Thyroid gland (tissue), 4 donors: ENCODE data around the gene OR6P1. TPM values are rescaled to one million over a fixed set of nuclear protein-coding genes. Genes with fewer than 3 reads are reported as not detected.

ENCODE experiments used
- DNase-seq, 2 donors: peaks; one replicate each; pipeline ENCODE4 v3.0.0-alpha.2; 2019
- H3K27ac ChIP-seq, 3 donors: fragments of 200-600 bp; sonication (generic); 1 replicate in 2 of 3; 2 replicates in 1 of 3; pipeline ENCODE4 v1.5.1; 2016 to 2019; ENCODE audit warnings: mild to moderate bottlenecking in 1 of 3, moderate library complexity in 1 of 3
- H3K27me3 ChIP-seq: fragments of 200-600 bp; sonication (generic); one replicate; pipeline ENCODE4 v1.5.1; 2019
- H3K36me3 ChIP-seq, 2 donors: fragments of 200-600 bp; sonication (generic); one replicate each; pipeline ENCODE4 v1.5.1; 2016 to 2019
- H3K4me1 ChIP-seq, 2 donors: fragments of 200-600 bp; sonication (generic); one replicate each; pipeline ENCODE4 v1.5.1; 2017 to 2019
- H3K4me3 ChIP-seq, 3 donors: fragments of 200-600 bp; sonication (generic); replicated peaks in 1 of 3; 1 replicate in 2 of 3; 2 replicates in 1 of 3; pipeline ENCODE4 v1.5.1; 2016; ENCODE audit warnings: mild to moderate bottlenecking in 1 of 3
- H3K9me3 ChIP-seq: fragments of 200-600 bp; sonication (generic); one replicate; pipeline ENCODE4 v1.5.1; 2017
- CTCF ChIP-seq, 6 experiments: fragments of 200-600 bp in 3 of 6; fragments of 450-650 bp in 3 of 6; sonication (generic) in 3 of 6; IDR thresholded peaks; one replicate each; pipeline ENCODE4 v1.5.1; 2016 to 2019; ENCODE audit warnings: antibody characterized with exemption in 6 of 6, mild to moderate bottlenecking in 2 of 6, inconsistent platforms in 1 of 6, moderate library complexity in 1 of 6
- POLR2A ChIP-seq, 2 donors: fragments of 450-650 bp; IDR thresholded peaks; one replicate each; pipeline ENCODE4 v1.6.1; 2017; ENCODE audit warnings: antibody characterized with exemption in 2 of 2, mild to moderate bottlenecking in 2 of 2, moderate library complexity in 1 of 2
- WGBS, 2 donors: methylation state at CpG; one replicate each; pipeline ENCODE4 v1.1.5; 2017; 5-methylcytosine and 5-hydroxymethylcytosine counted together
- intact Hi-C: fragments of 100-400 bp; cut with DNase I; formaldehyde crosslinking; loops from one replicate; pipeline ENCODE4 v1.15.1; 2023
- total RNA-seq, 4 donors: library from RNA; depleted of rRNA; stranded (reverse); fragments of >200 nt; gene quantifications; one replicate each; pipeline ENCODE4 v1.2.3, GENCODE V29; 2016

The OR6P1 gene
- total RNA-seq, 4 donors from 2014 or later, result not detected

GRCh38 chr1:158600735-158601134 is 30.4 kb upstream of the OR6P1 start:
- Histone ChIP-seq H3K4me3 (no peak overlapping the region), H3K4me1 (no peaks in the 10 kb centered on the region), H3K27ac (no peak overlapping the region), H3K27me3 (no peaks in the 10 kb centered on the region), H3K9me3 (no peaks in the 10 kb centered on the region), H3K36me3 (no peaks in the 10 kb centered on the region)
- TF ChIP-seq POLR2A (IDR thresholded peaks at IDR 0.05) (no peak), CTCF (IDR thresholded peaks at IDR 0.05) (no peak)
- intact Hi-C loops, result no loop called here
- WGBS, 2 donors, result 92 to 95% methylated on average over 2 of the region's 2 CpGs
- DNase-seq, result no peak

GRCh38 chr1:158586942-158587341 is 16.6 kb upstream of the OR6P1 start:
- Histone ChIP-seq H3K9me3 (no peaks in the 10 kb centered on the region), H3K36me3 (no peaks in the 10 kb centered on the region), H3K27me3 (no peaks in the 10 kb centered on the region), H3K4me1 (no peaks in the 10 kb centered on the region), H3K27ac (no peak overlapping the region), H3K4me3 (no peak overlapping the region)
- TF ChIP-seq CTCF (IDR thresholded peaks at IDR 0.05), result no peak
- TF ChIP-seq POLR2A (IDR thresholded peaks at IDR 0.05), result no peak
- DNase-seq, result no peak
- intact Hi-C loops, result no loop called here
- 87 to 95% methylated on average over 1 of the region's 1 CpG for WGBS, 2 donors

- H3K27ac ChIP-seq, result no peak overlapping the region
- DNase-seq, result no peak
- WGBS, 2 donors, result 77 to 78% methylated on average over 4 of the region's 4 CpGs
- H3K27me3 ChIP-seq, result no peaks in the 10 kb centered on the region
- H3K36me3 ChIP-seq, result no peaks in the 10 kb centered on the region
- no peak for TF ChIP-seq CTCF (IDR thresholded peaks at IDR 0.05)
- TF ChIP-seq POLR2A (IDR thresholded peaks at IDR 0.05), result no peak
- intact Hi-C loops, result no loop called here
- no peak overlapping the region for H3K4me3 ChIP-seq
- H3K9me3 ChIP-seq, result no peaks in the 10 kb centered on the region
- no peaks in the 10 kb centered on the region for H3K4me1 ChIP-seq
These were observed 13.6 kb upstream of the OR6P1 start for GRCh38 chr1:158583962-158584361.

- TF ChIP-seq POLR2A (IDR thresholded peaks at IDR 0.05) (no peak), CTCF (IDR thresholded peaks at IDR 0.05) (no peak)
- Histone ChIP-seq H3K4me1 (no peaks in the 10 kb centered on the region), H3K27ac (no peak within 1 kb of the TSS), H3K36me3 (no peaks in the 10 kb centered on the region), H3K27me3 (no peaks in the 10 kb centered on the region), H3K4me3 (no peak within 1 kb of the TSS), H3K9me3 (no peaks in the 10 kb centered on the region)
- intact Hi-C loops, result no loop called here
- WGBS, 2 donors, result 78 to 88% methylated on average over 1 of the region's 1 CpG
- no peak for DNase-seq
These were observed 9.4 kb upstream of the OR6P1 start, which contains the start of gene OR10X1 for GRCh38 chr1:158579733-158580132. Gene OR10X1 (minus strand): TSS chr1:158579899. CDS start chr1:158579899, 0 bp downstream.

- 94 to 96% methylated on average over 3 of the region's 3 CpGs for WGBS, 2 donors
- no peak for DNase-seq
- Histone ChIP-seq H3K4me3 (no peak overlapping the region), H3K36me3 (no peaks in the 10 kb centered on the region), H3K4me1 (no peaks in the 10 kb centered on the region), H3K9me3 (no peaks in the 10 kb centered on the region), H3K27me3 (no peaks in the 10 kb centered on the region), H3K27ac (no peak overlapping the region)
- intact Hi-C loops, result no loop called here
- TF ChIP-seq POLR2A (IDR thresholded peaks at IDR 0.05) (no peak), CTCF (IDR thresholded peaks at IDR 0.05) (no peak)
These were observed 7.2 kb upstream of the OR6P1 start for GRCh38 chr1:158577561-158577960.
